HepG2 (cell line): ENCODE data around the gene NFRKB. TPM values are rescaled to one million over a fixed set of nuclear protein-coding genes. Genes with fewer than 3 reads are reported as not detected.

Experiments
- ATAC-seq: fragments of 200-7000 bp; cut with Tn5 transposase; 3 replicates; pipeline ENCODE4 v1.9.1; 2020; ENCODE audit warnings: mild to moderate bottlenecking, moderate library complexity
- BruUV-seq: library from RNA; stranded (reverse); fragments of 400-500 nt; replicated peaks from 2 replicates; lab custom pipeline; 2021; lab: Mats Ljungman, UMichigan
- CTCF ChIA-PET: fragments of 300-600 bp; formaldehyde crosslinking; extraction: SDS; loops from one replicate; lab custom pipeline; 2021; ENCODE audit warnings: low total read pairs, inconsistent platforms, low intra/inter-chr PET ratio; lab: Yijun Ruan, JAX
- POLR2A ChIA-PET: fragments of 350-600 bp; sonication (Branson Sonifier 250); formaldehyde crosslinking; loops from one replicate; lab custom pipeline; 2020; ENCODE audit warnings: antibody characterized with exemption, inconsistent platforms; lab: Yijun Ruan, JAX
- DNase-seq: peaks from one replicate; pipeline ENCODE4 v3.0.0-alpha.2; 2015; ENCODE audit warnings: low spot score
- FAIRE-seq: peaks from 3 replicates; lab custom pipeline; 2011; peaks lifted over from hg19 to GRCh38; lab: Jason Lieb, UNC
- H2AFZ ChIP-seq: one replicate; pipeline ENCODE4 v1.6.1; 2011; ENCODE audit warnings: low read length, inconsistent platforms
- H3K27ac ChIP-seq: fragments of 300-600 bp; 3 replicates; pipeline ENCODE4 v1.8.0; 2011; ENCODE audit warnings: mixed run types, mild to moderate bottlenecking, mixed read lengths, low read length, inconsistent platforms; ENCODE audit not compliant: insufficient read depth; ENCODE audit errors: extremely low read length
- H3K27me3 ChIP-seq, 2 experiments: fragments of 200-600 bp in 1 of 2; 2 replicates in 1 of 2; 3 replicates in 1 of 2; pipeline versions ENCODE4 v1.6.0 to v1.8.0; 2011; ENCODE audit warnings: low read length in 2 of 2, mild to moderate bottlenecking in 2 of 2, moderate library complexity in 2 of 2, inconsistent platforms in 1 of 2; ENCODE audit not compliant: insufficient read depth in 2 of 2, control insufficient read depth in 1 of 2
- H3K36me3 ChIP-seq, 2 experiments: fragments of 200-600 bp in 1 of 2; replicated peaks in 1 of 2; 2 replicates in 1 of 2; 3 replicates in 1 of 2; pipeline versions ENCODE4 v1.5.1 to v1.8.0; 2011; ENCODE audit warnings: low read length in 2 of 2, inconsistent platforms in 1 of 2; ENCODE audit not compliant: insufficient read depth in 2 of 2, control insufficient read depth in 1 of 2
- H3K4me1 ChIP-seq: 2 replicates; pipeline ENCODE4 v1.5.1; 2012; ENCODE audit warnings: low read length, inconsistent platforms; ENCODE audit not compliant: insufficient read depth
- H3K4me2 ChIP-seq: 2 replicates; pipeline ENCODE4 v1.6.0; 2011; ENCODE audit warnings: low read depth, low read length, inconsistent platforms
- H3K4me3 ChIP-seq, 3 experiments: fragments of 200-600 bp in 1 of 3; sonication (generic), shearing (Covaris generic) in 1 of 3; replicated peaks in 1 of 3; 2 replicates each; pipeline ENCODE4 v1.5.1; 2011 to 2016; ENCODE audit warnings: low read length in 3 of 3, inconsistent platforms in 2 of 3, low read depth in 2 of 3, mild to moderate bottlenecking in 2 of 3, control low read depth in 1 of 3, mixed read lengths in 1 of 3; ENCODE audit not compliant: insufficient read depth in 1 of 3
- H3K79me2 ChIP-seq: one replicate; pipeline ENCODE4 v1.6.1; 2011; ENCODE audit warnings: low read length, inconsistent platforms; ENCODE audit not compliant: insufficient read depth
- H3K9ac ChIP-seq: 2 replicates; pipeline ENCODE4 v1.6.0; 2011; ENCODE audit warnings: mild to moderate bottlenecking, low read depth, low read length, inconsistent platforms; ENCODE audit not compliant: insufficient read depth
- H3K9me3 ChIP-seq: 2 replicates; pipeline ENCODE4 v1.5.1; 2012; ENCODE audit warnings: mild to moderate bottlenecking, low read length
- H4K20me1 ChIP-seq: 2 replicates; pipeline ENCODE4 v1.6.0; 2011; ENCODE audit warnings: inconsistent platforms, mild to moderate bottlenecking, low read length, moderate library complexity; ENCODE audit not compliant: insufficient read depth
- HNF1B ChIP-seq: sonication (generic); formaldehyde crosslinking; IDR thresholded peaks from 2 replicates; pipeline ENCODE4 v1.5.1; 2020; ENCODE audit warnings: mild to moderate bottlenecking, moderate library complexity, missing genetic modification reagents
- MXD4 ChIP-seq: IDR thresholded peaks from 2 replicates; pipeline ENCODE4 v1.6.1; 2016; ENCODE audit warnings: mild to moderate bottlenecking, missing biosample characterization, missing genetic modification reagents
- PHB2 ChIP-seq: fragments of 450-650 bp; IDR thresholded peaks from 2 replicates; pipeline ENCODE4 v1.6.1; 2018; ENCODE audit not compliant: partially characterized antibody
- REL ChIP-seq: sonication (generic); formaldehyde crosslinking; conservative IDR thresholded peaks from 2 replicates; pipeline ENCODE4 v1.8.0; 2022; ENCODE audit warnings: mild to moderate bottlenecking, missing genetic modification reagents, moderate library complexity
- SIN3B ChIP-seq: fragments of 150-350 bp; IDR thresholded peaks from 2 replicates; pipeline ENCODE4 v1.6.1; 2014; ENCODE audit warnings: low read length
- SMARCC2 ChIP-seq: fragments of 450-650 bp; IDR thresholded peaks from 2 replicates; pipeline ENCODE4 v1.6.1; 2017; ENCODE audit warnings: antibody characterized with exemption, mild to moderate bottlenecking
- THAP11 ChIP-seq: IDR thresholded peaks from 2 replicates; pipeline ENCODE4 v1.6.1; 2016; ENCODE audit warnings: missing biosample characterization, missing genetic modification reagents
- XRCC5 ChIP-seq: fragments of 200-400 bp; formaldehyde crosslinking; optimal IDR thresholded peaks from 2 replicates; pipeline ENCODE3; 2017; ENCODE audit warnings: mild to moderate bottlenecking, low read length
- ZHX2 ChIP-seq, 2 experiments: sonication (generic) in 1 of 2; formaldehyde crosslinking in 1 of 2; IDR thresholded peaks; 2 replicates each; pipeline versions ENCODE4 v1.6.1 to v1.9.0; 2014 to 2022; ENCODE audit warnings: antibody characterized with exemption in 1 of 2, borderline replicate concordance in 1 of 2, inconsistent platforms in 1 of 2, low read depth in 1 of 2, missing genetic modification reagents in 1 of 2
- ZNF335 ChIP-seq: sonication (generic); formaldehyde crosslinking; IDR thresholded peaks from 2 replicates; pipeline ENCODE4 v1.4.0; 2020; ENCODE audit warnings: missing genetic modification reagents
- ZNF414 ChIP-seq: sonication (generic); formaldehyde crosslinking; IDR thresholded peaks from 2 replicates; pipeline ENCODE4 v1.5.0; 2020; ENCODE audit warnings: missing genetic modification reagents
- ZNF431 ChIP-seq: sonication (generic); formaldehyde crosslinking; IDR thresholded peaks from 2 replicates; pipeline ENCODE4 v1.9.0; 2022; ENCODE audit warnings: missing genetic modification reagents, low read depth, mild to moderate bottlenecking, borderline replicate concordance
- WGBS: methylation state at CpG from one replicate; pipeline ENCODE4 v1.1.6; 2017; ENCODE audit warnings: low lambda C conversion rate; 5-methylcytosine and 5-hydroxymethylcytosine counted together
- in situ Hi-C: cut with HindIII; loops from 2 replicates; pipeline ENCODE4 v1.10.0; 2017; ENCODE audit warnings: low pct_unique_long_range_greater_than_20kb; ENCODE audit not compliant: extremely low pct_ligation_motif_present
- intact Hi-C: fragments of 100-400 bp; cut with micrococcal nuclease; formaldehyde crosslinking; loops from one replicate; pipeline ENCODE4 v1.10.0; 2022; ENCODE audit not compliant: unreplicated experiment
- polyA plus RNA-seq, 8 experiments: library from polyadenylated mRNA; depleted of rRNA in 3 of 8; stranded (reverse) in 7 of 8; unstranded in 1 of 8; fragments of >200 nt; fragmentation: Illumina TruSeq in 4 of 8; extraction: Trizol in 4 of 8; gene quantifications; 2 replicates each; pipeline versions ENCODE4 v1.2.1 to v1.2.3, GENCODE V29; 2011 to 2016; ENCODE audit warnings: low read depth in 4 of 8, missing spikeins in 1 of 8, mixed read lengths in 1 of 8; ENCODE audit not compliant: insufficient read depth in 1 of 8
- total RNA-seq, 5 experiments: library from RNA; depleted of rRNA; stranded (reverse); fragments of >200 nt; fragmentation: Illumina TruSeq; extraction: Trizol; gene quantifications; 2 replicates each; pipeline ENCODE4 v1.2.3, GENCODE V29; 2016; ENCODE audit warnings: low read depth in 1 of 5
- TF ChIP-seq, protein P1 (sequence below): sonication (generic); formaldehyde crosslinking; IDR thresholded peaks from 2 replicates; pipeline ENCODE4 v1.8.0; 2022; ENCODE audit warnings: missing genetic modification reagents, mild to moderate bottlenecking, moderate library complexity, borderline replicate concordance

Gene NFRKB
- total and polyA plus RNA-seq, 2 of the 13 experiments (the other 11 are each of a cell fraction or from before 2014, with no cell fraction given) = 22.9 to 23.7 TPM

GRCh38 chr11:129918361-129918760 lies 23.0 kb upstream of the NFRKB start (continued):
- TF ChIP-seq ZHX2 (IDR thresholded peaks at IDR 0.05; ENCODE audit: low read depth) = no peak
- no peak for TF ChIP-seq ZHX2 (CRISPR knock-in tag; IDR thresholded peaks at IDR 0.05; ENCODE audit: borderline replicate concordance)

GRCh38 chr11:129917231-129917630 lies 21.9 kb upstream of the NFRKB start:
- Histone ChIP-seq H3K27ac (no peak overlapping the region), H4K20me1 (no peaks in the 10 kb centered on the region), H3K4me2 (no peak overlapping the region), H3K79me2 (no peaks in the 10 kb centered on the region), H3K4me3 (no peak overlapping the region), H3K27me3 (no peaks in the 10 kb centered on the region), H3K36me3 (peaks cover 11 to 33% of the 10 kb centered on the region in 2 experiments), H3K9me3 (no peaks in the 10 kb centered on the region), H2AFZ (no peak overlapping the region), H3K4me1 (no peaks in the 10 kb centered on the region), H3K9ac (no peak overlapping the region)
- in situ Hi-C loops = no loop called here
- DNase-seq (no peak), ATAC-seq (no peak), FAIRE-seq (no peak)
- intact Hi-C loops = no loop called here
- no TSS peak for BruUV-seq
- ChIA-PET CTCF (no interaction called here), POLR2A (no interaction called here)
- WGBS = 98% methylated on average over 2 of the region's 2 CpGs
- no peak for TF ChIP-seq THAP11
- no peak for TF ChIP-seq SMARCC2
- TF ChIP-seq XRCC5 = no peak
- TF ChIP-seq ZNF414 = no peak
- no peak for TF ChIP-seq REL (CRISPR knock-in tag)
- no peak for TF ChIP-seq MXD4 (CRISPR knock-in tag)
- TF ChIP-seq SIN3B = no peak
- TF ChIP-seq ZNF431 = no peak
- TF ChIP-seq PHB2 = no peak
- no peak for TF ChIP-seq HNF1B (CRISPR knock-in tag)
- TF ChIP-seq ZNF335 (CRISPR knock-in tag) = no peak
- TF ChIP-seq, protein P1, sequence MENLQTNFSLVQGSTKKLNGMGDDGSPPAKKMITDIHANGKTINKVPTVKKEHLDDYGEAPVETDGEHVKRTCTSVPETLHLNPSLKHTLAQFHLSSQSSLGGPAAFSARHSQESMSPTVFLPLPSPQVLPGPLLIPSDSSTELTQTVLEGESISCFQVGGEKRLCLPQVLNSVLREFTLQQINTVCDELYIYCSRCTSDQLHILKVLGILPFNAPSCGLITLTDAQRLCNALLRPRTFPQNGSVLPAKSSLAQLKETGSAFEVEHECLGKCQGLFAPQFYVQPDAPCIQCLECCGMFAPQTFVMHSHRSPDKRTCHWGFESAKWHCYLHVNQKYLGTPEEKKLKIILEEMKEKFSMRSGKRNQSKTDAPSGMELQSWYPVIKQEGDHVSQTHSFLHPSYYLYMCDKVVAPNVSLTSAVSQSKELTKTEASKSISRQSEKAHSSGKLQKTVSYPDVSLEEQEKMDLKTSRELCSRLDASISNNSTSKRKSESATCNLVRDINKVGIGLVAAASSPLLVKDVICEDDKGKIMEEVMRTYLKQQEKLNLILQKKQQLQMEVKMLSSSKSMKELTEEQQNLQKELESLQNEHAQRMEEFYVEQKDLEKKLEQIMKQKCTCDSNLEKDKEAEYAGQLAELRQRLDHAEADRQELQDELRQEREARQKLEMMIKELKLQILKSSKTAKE (CRISPR knock-in tag) = no peak
